Neutrophil (primary cell): ENCODE data around the gene TIE1.

Experiments used
- H3K27ac ChIP-seq: fragments of 200-600 bp; sonication (generic); 2 replicates; pipeline ENCODE4 v1.5.1; 2016; ENCODE audit warnings: mild to moderate bottlenecking, moderate library complexity
- H3K27me3 ChIP-seq: fragments of 200-600 bp; sonication (generic); 2 replicates; pipeline ENCODE4 v1.6.0; 2016; ENCODE audit warnings: mild to moderate bottlenecking
- H3K36me3 ChIP-seq: fragments of 200-600 bp; sonication (generic); 2 replicates; pipeline ENCODE4 v1.5.1; 2017
- H3K4me1 ChIP-seq, 2 experiments: fragments of 200-600 bp in 1 of 2; sonication (generic) in 1 of 2; 1 replicate in 1 of 2; 2 replicates in 1 of 2; pipeline versions ENCODE4 v1.5.1 to v1.6.1; 2013 to 2016; ENCODE audit warnings: low read depth in 1 of 2, low read length in 1 of 2, mild to moderate bottlenecking in 1 of 2, moderate library complexity in 1 of 2; ENCODE audit not compliant: control insufficient read depth in 1 of 2, insufficient read depth in 1 of 2
- H3K4me3 ChIP-seq, 2 experiments: fragments of 200-600 bp in 1 of 2; sonication (generic) in 1 of 2; 1 replicate in 1 of 2; 2 replicates in 1 of 2; pipeline ENCODE4 v1.5.1; 2013 to 2016; ENCODE audit warnings: low read depth in 1 of 2, low read length in 1 of 2, mild to moderate bottlenecking in 1 of 2, moderate library complexity in 1 of 2
- H3K9me3 ChIP-seq: fragments of 200-600 bp; sonication (generic); 2 replicates; pipeline ENCODE4 v1.5.1; 2016
- TF ChIP-seq, protein P1 (sequence below): fragments of 200-600 bp; sonication (generic); IDR thresholded peaks from 2 replicates; pipeline ENCODE4 v1.5.1; 2016; ENCODE audit warnings: antibody characterized with exemption

TIE1 gene

GRCh38 chr1:43280692-43281091 is 20.1 kb upstream of the TIE1 start:
- no peaks in the 10 kb centered on the region for H3K36me3 ChIP-seq
- no peaks in the 10 kb centered on the region for H3K27me3 ChIP-seq
- TF ChIP-seq, protein P1, sequence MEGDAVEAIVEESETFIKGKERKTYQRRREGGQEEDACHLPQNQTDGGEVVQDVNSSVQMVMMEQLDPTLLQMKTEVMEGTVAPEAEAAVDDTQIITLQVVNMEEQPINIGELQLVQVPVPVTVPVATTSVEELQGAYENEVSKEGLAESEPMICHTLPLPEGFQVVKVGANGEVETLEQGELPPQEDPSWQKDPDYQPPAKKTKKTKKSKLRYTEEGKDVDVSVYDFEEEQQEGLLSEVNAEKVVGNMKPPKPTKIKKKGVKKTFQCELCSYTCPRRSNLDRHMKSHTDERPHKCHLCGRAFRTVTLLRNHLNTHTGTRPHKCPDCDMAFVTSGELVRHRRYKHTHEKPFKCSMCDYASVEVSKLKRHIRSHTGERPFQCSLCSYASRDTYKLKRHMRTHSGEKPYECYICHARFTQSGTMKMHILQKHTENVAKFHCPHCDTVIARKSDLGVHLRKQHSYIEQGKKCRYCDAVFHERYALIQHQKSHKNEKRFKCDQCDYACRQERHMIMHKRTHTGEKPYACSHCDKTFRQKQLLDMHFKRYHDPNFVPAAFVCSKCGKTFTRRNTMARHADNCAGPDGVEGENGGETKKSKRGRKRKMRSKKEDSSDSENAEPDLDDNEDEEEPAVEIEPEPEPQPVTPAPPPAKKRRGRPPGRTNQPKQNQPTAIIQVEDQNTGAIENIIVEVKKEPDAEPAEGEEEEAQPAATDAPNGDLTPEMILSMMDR = no peak
- no peak overlapping the region for H3K27ac ChIP-seq
- H3K9me3 ChIP-seq = no peaks in the 10 kb centered on the region
- no peaks in the 10 kb centered on the region for H3K4me1 ChIP-seq
- H3K4me3 ChIP-seq = no peak overlapping the region

- TF ChIP-seq, protein P1 = no peak
- Histone ChIP-seq H3K36me3 (no peaks in the 10 kb centered on the region), H3K4me3 (no peak overlapping the region), H3K27ac (no peak overlapping the region), H3K27me3 (no peaks in the 10 kb centered on the region), H3K9me3 (no peaks in the 10 kb centered on the region), H3K4me1 (no peaks in the 10 kb centered on the region)
Observed at GRCh38 chr1:43282220-43283195, 18.3 kb upstream of the TIE1 start.

DNA sequence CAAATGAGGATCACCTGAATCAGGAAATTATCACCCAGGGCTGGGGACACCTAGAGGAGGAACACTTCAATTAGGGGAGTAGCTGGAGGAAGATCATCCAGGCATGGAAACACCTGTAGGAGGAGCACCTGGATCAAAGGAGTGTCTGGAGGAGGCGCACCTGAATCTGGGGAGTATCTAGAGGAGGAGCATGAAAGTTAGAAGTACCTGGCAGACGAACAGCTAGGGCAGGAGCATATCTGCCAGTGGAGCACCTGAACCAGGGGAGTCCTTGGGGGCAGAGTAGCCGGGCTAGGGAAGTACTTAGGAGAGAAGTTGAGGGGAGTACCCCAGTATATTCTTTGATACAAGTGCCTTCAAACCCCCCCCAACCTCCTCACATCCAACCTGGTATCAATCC is 16.7 kb upstream of the TIE1 start:
- TF ChIP-seq, protein P1 = no peak
- Histone ChIP-seq H3K4me3 (no peak overlapping the region), H3K9me3 (no peaks in the 10 kb centered on the region), H3K27me3 (no peaks in the 10 kb centered on the region), H3K36me3 (no peaks in the 10 kb centered on the region), H3K27ac (no peak overlapping the region), H3K4me1 (no peaks in the 10 kb centered on the region)

DNA sequence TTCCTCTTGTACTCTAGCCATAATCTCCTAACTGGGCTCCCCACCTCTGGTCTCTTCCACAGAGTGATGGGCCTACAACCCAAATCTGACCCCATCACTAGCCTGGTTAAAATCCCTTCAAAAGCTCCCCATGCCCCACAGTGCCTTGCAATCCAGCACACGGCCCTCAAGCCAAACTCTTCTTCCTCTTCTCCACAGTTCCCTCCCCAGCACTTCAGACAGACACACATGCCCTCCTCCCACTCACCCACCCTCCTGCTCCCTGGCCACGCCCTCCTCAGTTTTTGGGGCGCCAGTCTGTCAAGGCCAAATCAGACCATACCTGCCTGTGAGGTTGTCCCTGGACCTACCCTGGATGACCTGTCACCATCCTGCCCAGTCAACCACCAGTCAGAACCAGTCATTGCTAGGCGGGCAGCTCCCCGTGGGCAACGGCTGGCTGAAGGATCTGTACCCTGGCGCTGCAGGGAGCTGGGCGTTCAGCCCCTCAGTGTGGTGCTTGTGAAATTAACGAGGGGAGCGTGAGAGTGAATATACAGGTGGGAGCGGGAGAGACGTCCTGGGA is 16.2 kb upstream of the TIE1 start:
- no peaks in the 10 kb centered on the region for H3K4me1 ChIP-seq
- no peaks in the 10 kb centered on the region for H3K27me3 ChIP-seq
- TF ChIP-seq, protein P1 = no peak
- no peak overlapping the region for H3K4me3 ChIP-seq
- no peaks in the 10 kb centered on the region for H3K36me3 ChIP-seq
- no peak overlapping the region for H3K27ac ChIP-seq
- H3K9me3 ChIP-seq = no peaks in the 10 kb centered on the region

DNA sequence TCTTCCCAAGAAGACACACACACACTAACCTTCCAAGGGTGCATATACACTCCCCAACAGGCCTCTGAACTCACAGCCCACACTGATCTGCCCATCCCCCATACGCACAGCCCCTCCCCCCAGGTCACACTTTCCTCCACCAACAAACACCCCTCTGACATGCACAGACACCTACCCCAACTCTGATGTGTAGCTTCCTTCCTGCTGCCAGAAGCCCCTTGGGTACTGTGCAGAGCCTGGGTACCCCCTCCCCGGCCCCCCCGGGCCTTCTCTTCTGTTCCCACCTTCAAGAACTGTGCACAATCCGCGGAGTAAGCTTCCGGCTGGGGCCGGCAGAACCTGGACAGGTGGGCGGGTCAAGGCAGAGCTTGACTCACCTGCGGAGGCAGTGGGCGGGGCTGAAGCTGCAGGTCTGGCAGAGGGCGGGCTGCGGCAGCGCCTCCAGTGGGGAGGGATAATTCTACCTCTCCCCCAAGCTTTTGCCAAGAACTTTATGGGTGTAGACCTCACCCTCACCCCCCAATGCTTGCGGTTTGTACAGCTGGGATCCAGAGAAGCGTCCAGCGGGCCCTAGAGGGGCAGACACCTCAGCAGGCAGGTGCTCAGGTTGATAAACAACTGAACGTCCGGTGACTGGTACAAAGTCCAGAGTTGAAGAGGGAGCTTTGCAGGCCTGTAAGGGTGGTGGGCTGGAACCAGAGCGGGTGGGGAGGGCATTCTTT is 15.4 kb upstream of the TIE1 start, which contains the start of gene C1orf210:
TSS of gene C1orf210 (minus strand) at position 313 of the 722 bp plus-strand sequence. CDS start 2,311 bp downstream, outside the sequence.
- H3K27ac ChIP-seq = no peak within 1 kb of the TSS
- TF ChIP-seq, protein P1 = no peak
- H3K9me3 ChIP-seq = no peaks in the 10 kb centered on the region
- H3K27me3 ChIP-seq = no peaks in the 10 kb centered on the region
- H3K4me3 ChIP-seq = no peak within 1 kb of the TSS
- H3K4me1 ChIP-seq = no peaks in the 10 kb centered on the region
- H3K36me3 ChIP-seq = no peaks in the 10 kb centered on the region
